K562 (cell line): ENCODE data around the gene DPH7. TPM values are rescaled to one million over a fixed set of nuclear protein-coding genes. Genes with fewer than 3 reads are reported as not detected.

Experiments used
- ARID1B ChIP-seq: fragments of 450-650 bp; IDR thresholded peaks from 2 replicates; pipeline ENCODE4 v1.6.1; 2016; ENCODE audit warnings: antibody characterized with exemption, mild to moderate bottlenecking, inconsistent platforms
- FOXJ2 ChIP-seq: fragments of 200-800 bp; sonication (Bioruptor generic); IDR thresholded peaks from 2 replicates; pipeline ENCODE4 v1.6.1; 2016; ENCODE audit warnings: missing genetic modification characterization, missing compliant biosample characterization
- GATAD2B ChIP-seq: fragments of 450-650 bp; IDR thresholded peaks from 2 replicates; pipeline ENCODE4 v1.6.1; 2017; ENCODE audit warnings: mild to moderate bottlenecking, borderline replicate concordance
- HBP1 ChIP-seq: fragments of 450-650 bp; formaldehyde crosslinking; IDR thresholded peaks from 2 replicates; pipeline ENCODE4 v1.4.0; 2022; ENCODE audit warnings: missing genetic modification characterization
- HDAC8 ChIP-seq: fragments of 450-650 bp; IDR thresholded peaks from 2 replicates; pipeline ENCODE4 v1.6.1; 2016; ENCODE audit warnings: mild to moderate bottlenecking, missing genetic modification characterization, moderate library complexity, missing compliant biosample characterization
- LEF1 ChIP-seq: fragments of 450-650 bp; IDR thresholded peaks from 2 replicates; pipeline ENCODE4 v1.6.1; 2016; ENCODE audit warnings: mild to moderate bottlenecking
- MAFG ChIP-seq: fragments of 450-650 bp; conservative IDR thresholded peaks from 2 replicates; pipeline ENCODE4 v1.6.1; 2016; ENCODE audit warnings: missing genetic modification characterization, missing compliant biosample characterization
- NR1H2 ChIP-seq: sonication (generic); formaldehyde crosslinking; IDR thresholded peaks from 2 replicates; pipeline ENCODE4 v1.4.0; 2020; ENCODE audit warnings: mild to moderate bottlenecking, missing genetic modification reagents
- PCBP1 ChIP-seq: fragments of 200-400 bp; formaldehyde crosslinking; IDR thresholded peaks from 2 replicates; pipeline ENCODE4 v1.6.1; 2018; ENCODE audit warnings: mild to moderate bottlenecking, low read depth, low read length; ENCODE audit not compliant: poor library complexity, severe bottlenecking
- RAD21 ChIP-seq, 2 experiments: fragments of 250-450 bp in 1 of 2; fragments of 450-650 bp in 1 of 2; sonication (Bioruptor Pico) in 1 of 2; formaldehyde crosslinking in 1 of 2; IDR thresholded peaks in 1 of 2; conservative IDR thresholded peaks in 1 of 2; 2 replicates each; pipeline versions ENCODE4 v1.4.0 to v1.8.0; 2020 to 2022; ENCODE audit warnings: mild to moderate bottlenecking in 2 of 2, moderate library complexity in 1 of 2
- RBFOX2 ChIP-seq: fragments of 200-400 bp; formaldehyde crosslinking; IDR thresholded peaks from 2 replicates; pipeline ENCODE4 v1.6.1; 2017; ENCODE audit warnings: low read depth, mild to moderate bottlenecking, low read length, moderate library complexity
- RUNX1 ChIP-seq: sonication (generic); IDR thresholded peaks from 2 replicates; pipeline ENCODE4 v1.6.1; 2016; ENCODE audit warnings: antibody characterized with exemption, low read depth
- SMARCA5 ChIP-seq: fragments of 450-650 bp; IDR thresholded peaks from 2 replicates; pipeline ENCODE4 v1.6.1; 2016
- SRF ChIP-seq, 2 experiments: fragments of 250-450, 450-650 bp in 1 of 2; sonication (Bioruptor Pico) in 1 of 2; sonication (generic) in 1 of 2; formaldehyde crosslinking; IDR thresholded peaks; 2 replicates each; pipeline versions ENCODE4 v1.5.0 to v1.5.1; 2020 to 2022; ENCODE audit warnings: mild to moderate bottlenecking in 1 of 2, missing genetic modification reagents in 1 of 2
- TAF9B ChIP-seq: fragments of 450-650 bp; IDR thresholded peaks from 2 replicates; pipeline ENCODE4 v1.6.1; 2018; ENCODE audit warnings: mild to moderate bottlenecking; ENCODE audit not compliant: partially characterized antibody
- TEAD4 ChIP-seq, 2 experiments: sonication (generic) in 1 of 2; formaldehyde crosslinking in 1 of 2; IDR thresholded peaks; 2 replicates each; pipeline versions ENCODE4 v1.6.1 to v1.8.0; 2012 to 2022; ENCODE audit warnings: borderline replicate concordance in 1 of 2, inconsistent platforms in 1 of 2, low read length in 1 of 2, mild to moderate bottlenecking in 1 of 2, missing genetic modification reagents in 1 of 2
- YY1 ChIP-seq, 3 experiments: IDR thresholded peaks; 2 replicates each; pipeline ENCODE4 v1.6.1; 2011; ENCODE audit warnings: low read length in 2 of 3, mild to moderate bottlenecking in 2 of 3, moderate library complexity in 2 of 3, borderline replicate concordance in 1 of 3, control low read depth in 1 of 3, low read depth in 1 of 3; ENCODE audit not compliant: insufficient read depth in 3 of 3, insufficient replicate concordance in 2 of 3, control insufficient read depth in 1 of 3, insufficient read length in 1 of 3; ENCODE audit errors: extremely low read depth in 1 of 3
- ZEB2 ChIP-seq: fragments of 450-650 bp; IDR thresholded peaks from 2 replicates; pipeline ENCODE4 v1.6.1; 2016
- ZNF232 ChIP-seq: sonication (generic); formaldehyde crosslinking; IDR thresholded peaks from 2 replicates; pipeline ENCODE4 v1.8.0; 2022; ENCODE audit warnings: mild to moderate bottlenecking, missing genetic modification reagents
- ZNF431 ChIP-seq: sonication (generic); formaldehyde crosslinking; IDR thresholded peaks from 2 replicates; pipeline ENCODE4 v1.8.0; 2022; ENCODE audit warnings: mild to moderate bottlenecking, missing genetic modification reagents
- ZNF699 ChIP-seq: fragments of 250-450 bp; sonication (Bioruptor Pico); IDR thresholded peaks from 2 replicates; pipeline ENCODE4 v1.8.0; 2021; ENCODE audit warnings: mild to moderate bottlenecking, moderate library complexity; ENCODE audit not compliant: insufficient replicate concordance
- polyA plus RNA-seq, 8 experiments: library from polyadenylated mRNA; depleted of rRNA in 4 of 8; stranded (reverse) in 5 of 8; unstranded in 3 of 8; fragments of >200 nt; fragmentation: Nextera tagmentation in 2 of 8; fragmentation: Illumina TruSeq in 1 of 8; extraction: Ambion mirVana in 2 of 8; extraction: Trizol in 1 of 8; gene quantifications; 2 replicates each; pipeline versions ENCODE4 v1.2.1 to v1.2.3, GENCODE V29; 2011 to 2014; ENCODE audit warnings: inconsistent platforms in 1 of 8, missing spikeins in 1 of 8
- total RNA-seq, 7 experiments: library from RNA; depleted of rRNA in 6 of 7; stranded (reverse); fragments of >200 nt in 6 of 7; fragmentation: Illumina TruSeq in 2 of 7; extraction: Trizol in 2 of 7; gene quantifications; 2 replicates each; pipeline versions ENCODE4 v1.2.1 to v1.2.3, GENCODE V29; 2011 to 2021; ENCODE audit warnings: low replicate concordance in 1 of 7
- TF ChIP-seq, protein P1 (sequence below): fragments of 450-650 bp; IDR thresholded peaks from one replicate; pipeline ENCODE4 v1.6.1; 2018; ENCODE audit warnings: mild to moderate bottlenecking, moderate library complexity; ENCODE audit not compliant: partially characterized antibody
- TF ChIP-seq, protein P2 (sequence below), 2 experiments: fragments of 450-650 bp in 1 of 2; sonication (generic) in 1 of 2; formaldehyde crosslinking in 1 of 2; IDR thresholded peaks in 1 of 2; conservative IDR thresholded peaks in 1 of 2; 2 replicates each; pipeline versions ENCODE4 v1.6.1 to v1.8.1; 2016 to 2023; ENCODE audit warnings: mild to moderate bottlenecking in 2 of 2, moderate library complexity in 2 of 2, inconsistent platforms in 1 of 2, missing genetic modification reagents in 1 of 2

Gene DPH7
- total and polyA plus RNA-seq, 9 of the 15 experiments (the other 6 are each of a cell fraction or from before 2014, with no cell fraction given) = 13.9 to 68.6 (median 41.3) TPM

- TF ChIP-seq ZNF232 (CRISPR knock-in tag) (no peak), GATAD2B (peak; percentile 89), MAFG (tag) (no peak), HDAC8 (tag) (peak; percentile 36; the same call in 1 of the 2 replicates), ZEB2 (no peak), LEF1 (no peak), YY1 (IDR thresholded peaks at IDR 0.05; ENCODE audit: borderline replicate concordance in 1 of 3, control insufficient read depth in 1 of 3, extremely low read depth in 1 of 3, insufficient read depth in 3 of 3, insufficient read length in 1 of 3, insufficient replicate concordance in 2 of 3, low read depth in 1 of 3, low read length in 2 of 3) (peak in 2 of 3 experiments; percentile 61 to 68), HBP1 (CRISPR knock-in tag) (no peak), SRF (CRISPR knock-in tag; IDR thresholded peaks at IDR 0.05) (peak in 1 of 2 experiments; percentile 17; a peak in 1 of 4 replicates), RBFOX2 (peak; percentile 90), TAF9B (no peak), SMARCA5 (no peak), ZNF699 (CRISPR knock-in tag) (no peak), ZNF431 (peak; percentile 65), RUNX1 (no peak), ARID1B (0 out of 2 replicates have a peak, but pooled peaks have one; percentile 24), PCBP1 (no peak), FOXJ2 (tag) (no peak), NR1H2 (CRISPR knock-in tag) (no peak), TEAD4 (IDR thresholded peaks at IDR 0.05; ENCODE audit: low read length) (no peak), TEAD4 (CRISPR knock-in tag; IDR thresholded peaks at IDR 0.05; ENCODE audit: borderline replicate concordance) (no peak), RAD21 (CRISPR knock-in tag; conservative IDR thresholded peaks at IDR 0.05 in 1 of 2, IDR thresholded peaks at IDR 0.05 in 1 of 2) (peak; percentile 26 to 27; a peak in 2 of 4 replicates)
- TF ChIP-seq, protein P1, sequence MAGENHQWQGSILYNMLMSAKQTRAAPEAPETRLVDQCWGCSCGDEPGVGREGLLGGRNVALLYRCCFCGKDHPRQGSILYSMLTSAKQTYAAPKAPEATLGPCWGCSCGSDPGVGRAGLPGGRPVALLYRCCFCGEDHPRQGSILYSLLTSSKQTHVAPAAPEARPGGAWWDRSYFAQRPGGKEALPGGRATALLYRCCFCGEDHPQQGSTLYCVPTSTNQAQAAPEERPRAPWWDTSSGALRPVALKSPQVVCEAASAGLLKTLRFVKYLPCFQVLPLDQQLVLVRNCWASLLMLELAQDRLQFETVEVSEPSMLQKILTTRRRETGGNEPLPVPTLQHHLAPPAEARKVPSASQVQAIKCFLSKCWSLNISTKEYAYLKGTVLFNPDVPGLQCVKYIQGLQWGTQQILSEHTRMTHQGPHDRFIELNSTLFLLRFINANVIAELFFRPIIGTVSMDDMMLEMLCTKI = no peak
- TF ChIP-seq, protein P2, sequence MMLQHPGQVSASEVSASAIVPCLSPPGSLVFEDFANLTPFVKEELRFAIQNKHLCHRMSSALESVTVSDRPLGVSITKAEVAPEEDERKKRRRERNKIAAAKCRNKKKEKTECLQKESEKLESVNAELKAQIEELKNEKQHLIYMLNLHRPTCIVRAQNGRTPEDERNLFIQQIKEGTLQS (IDR thresholded peaks at IDR 0.05) = no peak
- TF ChIP-seq, protein P2 (CRISPR knock-in tag; conservative IDR thresholded peaks at IDR 0.05) = 0 out of 2 replicates have a peak, but pooled peaks have one; percentile 46
These were observed at the start of gene DPH7 (continued) for GRCh38 chr9:137578518-137579258.
